H9 (cell line): ENCODE data around the gene ACOX3. TPM values are rescaled to one million over a fixed set of nuclear protein-coding genes. Genes with fewer than 3 reads are reported as not detected.

ENCODE experiments used
- DNase-seq: peaks from one replicate; pipeline ENCODE4 v3.0.0-alpha.2; 2017
- H2AFZ ChIP-seq: one replicate; pipeline ENCODE4 v1.6.1; 2013; ENCODE audit warnings: mild to moderate bottlenecking, low read length, control low read depth, moderate library complexity
- H2AK5ac ChIP-seq: 2 replicates; pipeline ENCODE4 v1.6.1; 2013; ENCODE audit warnings: low read length, control low read depth, mixed read lengths; ENCODE audit not compliant: insufficient read length
- H2BK120ac ChIP-seq: one replicate; pipeline ENCODE4 v1.6.1; 2013; ENCODE audit warnings: low read depth, mild to moderate bottlenecking, low read length, control low read depth, inconsistent platforms; ENCODE audit not compliant: poor library complexity, severe bottlenecking
- H2BK12ac ChIP-seq: 2 replicates; pipeline ENCODE4 v1.6.1; 2013; ENCODE audit warnings: low read length, control low read depth, mixed read lengths, low read depth; ENCODE audit not compliant: insufficient read length
- H2BK15ac ChIP-seq: 2 replicates; pipeline ENCODE4 v1.6.1; 2013; ENCODE audit warnings: low read depth, low read length, control low read depth
- H2BK20ac ChIP-seq: one replicate; pipeline ENCODE4 v1.6.1; 2013; ENCODE audit warnings: low read depth, mild to moderate bottlenecking, low read length, control low read depth, inconsistent platforms; ENCODE audit not compliant: poor library complexity, severe bottlenecking
- H2BK5ac ChIP-seq: 2 replicates; pipeline ENCODE4 v1.6.1; 2013; ENCODE audit warnings: low read length, control low read depth, mixed read lengths; ENCODE audit not compliant: insufficient read length
- H3K14ac ChIP-seq: 2 replicates; pipeline ENCODE4 v1.6.1; 2013; ENCODE audit warnings: low read length, control low read depth; ENCODE audit not compliant: insufficient read depth
- H3K18ac ChIP-seq: 2 replicates; pipeline ENCODE4 v1.6.1; 2013; ENCODE audit warnings: low read depth, mild to moderate bottlenecking, mixed read lengths, low read length, control low read depth; ENCODE audit not compliant: insufficient read length
- H3K23ac ChIP-seq: 2 replicates; pipeline ENCODE4 v1.6.1; 2013; ENCODE audit warnings: low read length, control low read depth, mixed read lengths, low read depth; ENCODE audit not compliant: insufficient read length
- H3K23me2 ChIP-seq: 2 replicates; pipeline ENCODE4 v1.6.1; 2013; ENCODE audit warnings: low read depth, mild to moderate bottlenecking, mixed read lengths, low read length, control low read depth; ENCODE audit not compliant: insufficient read length, poor library complexity, severe bottlenecking
- H3K27ac ChIP-seq: 2 replicates; pipeline ENCODE4 v1.5.1; 2013; ENCODE audit warnings: low read length, control low read depth, mixed read lengths, low read depth; ENCODE audit not compliant: insufficient read length
- H3K27me3 ChIP-seq: 2 replicates; pipeline ENCODE4 v1.6.1; 2013; ENCODE audit warnings: low read length, control low read depth, inconsistent platforms; ENCODE audit not compliant: insufficient read depth
- H3K4ac ChIP-seq: 2 replicates; pipeline ENCODE4 v1.6.1; 2013; ENCODE audit warnings: low read depth, mild to moderate bottlenecking, control low read depth, inconsistent platforms, low read length, moderate library complexity
- H3K4me1 ChIP-seq: 2 replicates; pipeline ENCODE4 v1.6.1; 2013; ENCODE audit warnings: low read length, control low read depth, inconsistent platforms; ENCODE audit not compliant: insufficient read depth
- H3K4me2 ChIP-seq: 2 replicates; pipeline ENCODE4 v1.6.1; 2013; ENCODE audit warnings: low read length, control low read depth, mixed read lengths; ENCODE audit not compliant: insufficient read length, insufficient read depth
- H3K56ac ChIP-seq: 2 replicates; pipeline ENCODE4 v1.6.1; 2013; ENCODE audit warnings: low read depth, mild to moderate bottlenecking, mixed read lengths, low read length, control low read depth; ENCODE audit not compliant: insufficient read length
- H3K79me1 ChIP-seq: 2 replicates; pipeline ENCODE4 v1.6.1; 2013; ENCODE audit warnings: low read depth, mild to moderate bottlenecking, moderate library complexity, low read length, control low read depth, inconsistent platforms; ENCODE audit not compliant: insufficient read depth, poor library complexity, severe bottlenecking
- H3K79me2 ChIP-seq: 2 replicates; pipeline ENCODE4 v1.6.1; 2013; ENCODE audit warnings: low read length, control low read depth, inconsistent platforms; ENCODE audit not compliant: insufficient read depth
- H3K9ac ChIP-seq: 2 replicates; pipeline ENCODE4 v1.6.1; 2013; ENCODE audit warnings: low read length, control low read depth, mixed read lengths; ENCODE audit not compliant: insufficient read length; ENCODE audit errors: extremely low read depth
- H3K9me3 ChIP-seq: one replicate; pipeline ENCODE4 v1.6.1; 2013; ENCODE audit warnings: low read depth, low read length, inconsistent platforms; ENCODE audit not compliant: control insufficient read depth
- H3T11ph ChIP-seq: one replicate; pipeline ENCODE4 v1.6.1; 2013; ENCODE audit warnings: mild to moderate bottlenecking, low read length, control low read depth, inconsistent platforms
- H4K20me1 ChIP-seq: one replicate; pipeline ENCODE4 v1.6.1; 2013; ENCODE audit not compliant: control insufficient read depth, insufficient read length, insufficient read depth
- H4K5ac ChIP-seq: 2 replicates; pipeline ENCODE4 v1.6.1; 2013; ENCODE audit warnings: low read depth, mild to moderate bottlenecking, mixed read lengths, low read length, control low read depth; ENCODE audit not compliant: insufficient read length
- H4K8ac ChIP-seq: replicated peaks from 2 replicates; pipeline ENCODE4 v1.6.1; 2013; ENCODE audit warnings: low read length, control low read depth, mixed read lengths, low read depth; ENCODE audit not compliant: insufficient read length
- H4K91ac ChIP-seq: 2 replicates; pipeline ENCODE4 v1.6.1; 2013; ENCODE audit warnings: low read depth, mild to moderate bottlenecking, moderate library complexity, mixed read lengths, low read length, control low read depth; ENCODE audit not compliant: insufficient read length
- H3K27ac Mint-ChIP-seq, 3 experiments: 2 replicates in 2 of 3; 3 replicates in 1 of 3; pipeline ENCODE4 v1.8.0; 2020 to 2021; ENCODE audit warnings: mixed read lengths in 3 of 3, mild to moderate bottlenecking in 1 of 3, moderate library complexity in 1 of 3
- H3K27me3 Mint-ChIP-seq: 2 replicates; pipeline ENCODE4 v1.8.0; 2021; ENCODE audit warnings: low read depth, mild to moderate bottlenecking, moderate library complexity, mixed read lengths
- H3K36me3 Mint-ChIP-seq, 3 experiments: 2 replicates in 2 of 3; 3 replicates in 1 of 3; pipeline ENCODE4 v1.8.0; 2020 to 2021; ENCODE audit warnings: low read depth in 3 of 3, mixed read lengths in 3 of 3; ENCODE audit not compliant: insufficient read depth in 1 of 3
- H3K4me1 Mint-ChIP-seq, 2 experiments: 2 replicates each; pipeline ENCODE4 v1.8.0; 2020; ENCODE audit warnings: mixed read lengths in 2 of 2
- H3K4me3 Mint-ChIP-seq, 2 experiments: 2 replicates in 1 of 2; 3 replicates in 1 of 2; pipeline ENCODE4 v1.8.0; 2020 to 2021; ENCODE audit warnings: mild to moderate bottlenecking in 2 of 2, mixed read lengths in 2 of 2, moderate library complexity in 1 of 2
- H3K9me3 Mint-ChIP-seq, 2 experiments: 2 replicates in 1 of 2; 3 replicates in 1 of 2; pipeline ENCODE4 v1.8.0; 2020; ENCODE audit warnings: mild to moderate bottlenecking in 2 of 2, mixed read lengths in 2 of 2, moderate library complexity in 1 of 2
- WGBS: extraction: QIAGEN DNeasy Blood & Tissue Kit; methylation state at CpG from one replicate; pipeline ENCODE4 v1.1.7; 2013; ENCODE audit warnings: missing lambda C conversion rate, low lambda C conversion rate, mixed read lengths; ENCODE audit not compliant: insufficient read length; ENCODE audit errors: extremely low coverage; 5-methylcytosine and 5-hydroxymethylcytosine counted together
- total RNA-seq: library from RNA; stranded (reverse); gene quantifications from 2 replicates; pipeline ENCODE4 v1.2.1, GENCODE V29; 2021
- TF ChIP-seq, protein P1 (sequence below): fragments of 200-600 bp; sonication (generic); conservative IDR thresholded peaks from 3 replicates; pipeline ENCODE4 v1.8.0; 2021; ENCODE audit warnings: antibody characterized with exemption, mild to moderate bottlenecking

ACOX3 gene
- total RNA-seq, 1 experiment from 2014 or later, result 13.8 TPM

GRCh38 chr4:8439168-8439567 is 1.4 kb downstream of the ACOX3 start:
- no peak overlapping the region for H4K8ac ChIP-seq
- peaks cover 3% of the 10 kb centered on the region for H3K79me1 ChIP-seq
- no peak overlapping the region for H4K91ac ChIP-seq
- H3K56ac ChIP-seq, result no peak overlapping the region
- H3K27me3 Mint-ChIP-seq, result no peaks in the 10 kb centered on the region
- no peak overlapping the region for H3K14ac ChIP-seq
- WGBS, result no CpG with 5 or more reads among the region's 3 CpGs
- TF ChIP-seq, protein P1, sequence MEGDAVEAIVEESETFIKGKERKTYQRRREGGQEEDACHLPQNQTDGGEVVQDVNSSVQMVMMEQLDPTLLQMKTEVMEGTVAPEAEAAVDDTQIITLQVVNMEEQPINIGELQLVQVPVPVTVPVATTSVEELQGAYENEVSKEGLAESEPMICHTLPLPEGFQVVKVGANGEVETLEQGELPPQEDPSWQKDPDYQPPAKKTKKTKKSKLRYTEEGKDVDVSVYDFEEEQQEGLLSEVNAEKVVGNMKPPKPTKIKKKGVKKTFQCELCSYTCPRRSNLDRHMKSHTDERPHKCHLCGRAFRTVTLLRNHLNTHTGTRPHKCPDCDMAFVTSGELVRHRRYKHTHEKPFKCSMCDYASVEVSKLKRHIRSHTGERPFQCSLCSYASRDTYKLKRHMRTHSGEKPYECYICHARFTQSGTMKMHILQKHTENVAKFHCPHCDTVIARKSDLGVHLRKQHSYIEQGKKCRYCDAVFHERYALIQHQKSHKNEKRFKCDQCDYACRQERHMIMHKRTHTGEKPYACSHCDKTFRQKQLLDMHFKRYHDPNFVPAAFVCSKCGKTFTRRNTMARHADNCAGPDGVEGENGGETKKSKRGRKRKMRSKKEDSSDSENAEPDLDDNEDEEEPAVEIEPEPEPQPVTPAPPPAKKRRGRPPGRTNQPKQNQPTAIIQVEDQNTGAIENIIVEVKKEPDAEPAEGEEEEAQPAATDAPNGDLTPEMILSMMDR, result no peak
- H3K27ac Mint-ChIP-seq, result no peak overlapping the region
- H3K4me2 ChIP-seq, result no peak overlapping the region
- no peak for DNase-seq
- H3T11ph ChIP-seq, result no peak overlapping the region
- H2BK120ac ChIP-seq, result no peak overlapping the region
- peaks cover 51 to 60% of the 10 kb centered on the region in 2 experiments for H3K4me1 Mint-ChIP-seq
- H3K23me2 ChIP-seq, result peaks cover 6% of the 10 kb centered on the region
- H4K20me1 ChIP-seq, result no peaks in the 10 kb centered on the region
- 0 out of 5 replicates have a peak overlapping the region, but pooled peaks of 1 of the 2 experiments have one; percentile 13 for H3K4me3 Mint-ChIP-seq
- no peaks in the 10 kb centered on the region for H3K27me3 ChIP-seq
- H2AFZ ChIP-seq, result no peak overlapping the region
- no peak overlapping the region for H3K9ac ChIP-seq
- no peak overlapping the region for H4K5ac ChIP-seq
- peaks cover 14 to 15% of the 10 kb centered on the region in 2 experiments for H3K9me3 Mint-ChIP-seq
- no peak overlapping the region for H3K27ac ChIP-seq
- H3K4ac ChIP-seq, result no peak overlapping the region
- H3K23ac ChIP-seq, result no peak overlapping the region
- peaks cover 16% of the 10 kb centered on the region; the same call in 1 of the 2 replicates for H3K79me2 ChIP-seq
- no peak overlapping the region for H2BK15ac ChIP-seq
- no peak overlapping the region for H2AK5ac ChIP-seq
- H3K18ac ChIP-seq, result no peak overlapping the region
- H2BK12ac ChIP-seq, result no peak overlapping the region
- peaks cover 5% of the 10 kb centered on the region; the same call in 1 of the 2 replicates for H3K4me1 ChIP-seq
- H2BK5ac ChIP-seq, result no peak overlapping the region
- no peak overlapping the region for H2BK20ac ChIP-seq
- H3K9me3 ChIP-seq, result no peaks in the 10 kb centered on the region
- peaks cover 6 to 14% (median 9%) of the 10 kb centered on the region in 3 experiments for H3K36me3 Mint-ChIP-seq
